Bronchial epithelial cell (primary cell): Measurements from ENCODE around the gene BZW1. TPM values are rescaled to one million over a fixed set of nuclear protein-coding genes. Genes with fewer than 3 reads are reported as not detected.

ENCODE experiments used
- DNase-seq: peaks from one replicate; pipeline ENCODE4 v3.0.0-alpha.2; 2010; ENCODE audit warnings: low read depth
- FAIRE-seq: peaks from 2 replicates; lab custom pipeline; 2011; peaks lifted over from hg19 to GRCh38; lab: Jason Lieb, UNC
- H3K27me3 ChIP-seq: 2 replicates; pipeline ENCODE4 v1.5.1; 2011; ENCODE audit warnings: low read length; ENCODE audit not compliant: control insufficient read depth, insufficient read depth
- H3K36me3 ChIP-seq: 2 replicates; pipeline ENCODE4 v1.5.1; 2011; ENCODE audit warnings: low read length; ENCODE audit not compliant: control insufficient read depth, insufficient read depth
- H3K4me3 ChIP-seq: 2 replicates; pipeline ENCODE4 v1.5.1; 2011; ENCODE audit warnings: mild to moderate bottlenecking, low read depth, low read length, control low read depth
- CTCF ChIP-seq: IDR thresholded peaks from 2 replicates; pipeline ENCODE4 v1.5.1; 2011; ENCODE audit warnings: mild to moderate bottlenecking, moderate library complexity, low read length, control low read depth, inconsistent platforms; ENCODE audit not compliant: insufficient read depth, severe bottlenecking
- total RNA-seq: library from RNA; depleted of rRNA; stranded (reverse); fragments of >200 nt; gene quantifications from 2 replicates; pipeline ENCODE4 v1.2.1, GENCODE V29; 2014

BZW1 gene
- total RNA-seq, 1 donor from 2014 or later: 546 TPM

GRCh38 chr2:200845194-200845593 lies 33.5 kb downstream of the BZW1 start:
- peak; percentile 84 for FAIRE-seq
- H3K36me3 ChIP-seq: no peaks in the 10 kb centered on the region

GRCh38 chr2:200845669-200846325 lies 34.1 kb downstream of the BZW1 start:
- Histone ChIP-seq H3K4me3 (no peak overlapping the region), H3K27me3 (no peaks in the 10 kb centered on the region), H3K36me3 (no peaks in the 10 kb centered on the region)
- no peak for TF ChIP-seq CTCF
- FAIRE-seq (no peak), DNase-seq (peak; percentile 81)

More at GRCh38 chr2:200845194-200845593, 33.5 kb downstream of the BZW1 start:
- Histone ChIP-seq H3K4me3 (no peak overlapping the region), H3K27me3 (no peaks in the 10 kb centered on the region)
- no peak for TF ChIP-seq CTCF
- no peak for DNase-seq

GRCh38 chr2:200847269-200847668 lies 35.6 kb downstream of the BZW1 start:
- no peak for FAIRE-seq
- no peaks in the 10 kb centered on the region for H3K36me3 ChIP-seq
- no peak for DNase-seq
- TF ChIP-seq CTCF: no peak
- H3K27me3 ChIP-seq: no peaks in the 10 kb centered on the region
- no peak overlapping the region for H3K4me3 ChIP-seq

- Histone ChIP-seq H3K27me3 (no peaks in the 10 kb centered on the region), H3K4me3 (no peak overlapping the region), H3K36me3 (no peaks in the 10 kb centered on the region)
- FAIRE-seq: no peak
- no peak for DNase-seq
- no peak for TF ChIP-seq CTCF
Observed at GRCh38 chr2:200847939-200848338, 36.2 kb downstream of the BZW1 start.

- Histone ChIP-seq H3K36me3 (peaks cover 6% of the 10 kb centered on the region), H3K27me3 (no peaks in the 10 kb centered on the region), H3K4me3 (no peak overlapping the region)
- TF ChIP-seq CTCF: no peak
- DNase-seq (no peak), FAIRE-seq (no peak)
Observed at GRCh38 chr2:200850512-200851256, 39.0 kb downstream of the BZW1 start.
